ENCODE measurements around the gene PCNX4. TPM values are rescaled to one million over a fixed set of nuclear protein-coding genes. Genes with fewer than 3 reads are reported as not detected.
A peak's percentile ranks its signal among the peaks of the same experiment; 100 is the strongest.

The PCNX4 gene
- total and polyA plus RNA-seq, 8 donors = 9.5 to 24.0 (median 16.1) TPM

DNA sequence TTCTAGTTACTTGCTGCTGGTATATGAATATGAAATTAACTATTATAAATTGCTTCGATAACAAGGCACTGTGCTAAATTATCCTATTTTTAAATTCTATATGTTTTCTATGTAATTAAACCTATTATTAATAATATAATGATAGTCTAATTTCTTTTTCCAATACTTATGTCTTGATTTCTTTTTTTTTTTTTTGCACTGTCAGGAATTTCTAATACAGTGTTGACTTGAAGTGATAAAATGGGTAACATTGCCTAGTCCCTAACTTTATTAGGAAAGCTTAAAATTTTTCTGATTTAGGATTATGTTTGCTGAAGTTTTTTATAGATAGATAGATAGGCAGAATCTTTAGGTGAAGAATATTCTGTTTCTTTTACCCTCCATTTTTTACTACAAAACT, 87.1 kb downstream of the PCNX4 start:
- 92 to 96% methylated on average over 1 of the region's 1 CpG for WGBS, 2 donors
- FAIRE-seq = peak; percentile 81

DNA sequence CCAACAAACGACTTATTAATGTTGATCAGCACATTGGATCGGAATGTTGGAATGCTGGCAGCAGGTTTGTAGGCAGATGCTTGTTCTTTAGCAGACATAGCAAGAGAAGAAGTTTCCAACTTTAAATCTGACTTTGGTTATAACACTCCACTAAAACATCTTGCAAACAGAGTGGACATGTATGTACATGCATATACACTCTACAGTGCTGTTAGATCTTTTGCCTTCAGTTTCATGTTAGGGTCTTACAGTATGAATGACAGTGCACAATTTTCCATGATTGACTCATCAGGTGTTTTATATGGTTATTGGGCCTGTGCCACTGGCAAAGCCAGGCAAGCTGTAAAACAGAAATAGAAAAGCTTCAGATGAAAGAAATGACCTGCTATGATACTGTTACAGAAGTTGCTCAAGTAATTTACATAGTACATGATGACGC, 87.7 kb downstream of the PCNX4 start:
- no peak for FAIRE-seq
- DNase-seq = no peak
- Histone ChIP-seq H3K4me1 (no peaks in the 10 kb centered on the region), H3K27me3 (no peaks in the 10 kb centered on the region), H3K4me3 (no peak overlapping the region), H3K9me3 (no peaks in the 10 kb centered on the region), H3K36me3 (no peaks in the 10 kb centered on the region), H3K27ac (no peak overlapping the region)
- ATAC-seq = no peak
- intact Hi-C loops (cut with DNase I) = no loop called here
- WGBS, 2 donors = 77 to 80% methylated on average over 3 of the region's 3 CpGs
- TF ChIP-seq, protein P1, sequence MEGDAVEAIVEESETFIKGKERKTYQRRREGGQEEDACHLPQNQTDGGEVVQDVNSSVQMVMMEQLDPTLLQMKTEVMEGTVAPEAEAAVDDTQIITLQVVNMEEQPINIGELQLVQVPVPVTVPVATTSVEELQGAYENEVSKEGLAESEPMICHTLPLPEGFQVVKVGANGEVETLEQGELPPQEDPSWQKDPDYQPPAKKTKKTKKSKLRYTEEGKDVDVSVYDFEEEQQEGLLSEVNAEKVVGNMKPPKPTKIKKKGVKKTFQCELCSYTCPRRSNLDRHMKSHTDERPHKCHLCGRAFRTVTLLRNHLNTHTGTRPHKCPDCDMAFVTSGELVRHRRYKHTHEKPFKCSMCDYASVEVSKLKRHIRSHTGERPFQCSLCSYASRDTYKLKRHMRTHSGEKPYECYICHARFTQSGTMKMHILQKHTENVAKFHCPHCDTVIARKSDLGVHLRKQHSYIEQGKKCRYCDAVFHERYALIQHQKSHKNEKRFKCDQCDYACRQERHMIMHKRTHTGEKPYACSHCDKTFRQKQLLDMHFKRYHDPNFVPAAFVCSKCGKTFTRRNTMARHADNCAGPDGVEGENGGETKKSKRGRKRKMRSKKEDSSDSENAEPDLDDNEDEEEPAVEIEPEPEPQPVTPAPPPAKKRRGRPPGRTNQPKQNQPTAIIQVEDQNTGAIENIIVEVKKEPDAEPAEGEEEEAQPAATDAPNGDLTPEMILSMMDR (IDR thresholded peaks at IDR 0.05) = no peak

More for the DNA sequence above, 87.1 kb downstream of the PCNX4 start:
- Histone ChIP-seq H3K27ac (no peak overlapping the region), H3K4me3 (no peak overlapping the region), H3K9me3 (no peaks in the 10 kb centered on the region), H3K4me1 (no peaks in the 10 kb centered on the region), H3K27me3 (no peaks in the 10 kb centered on the region), H3K36me3 (no peaks in the 10 kb centered on the region)
- intact Hi-C loops (cut with DNase I) = no loop called here
- DNase-seq (no peak), ATAC-seq (no peak)
- TF ChIP-seq, protein P1 (IDR thresholded peaks at IDR 0.05) = no peak

DNA sequence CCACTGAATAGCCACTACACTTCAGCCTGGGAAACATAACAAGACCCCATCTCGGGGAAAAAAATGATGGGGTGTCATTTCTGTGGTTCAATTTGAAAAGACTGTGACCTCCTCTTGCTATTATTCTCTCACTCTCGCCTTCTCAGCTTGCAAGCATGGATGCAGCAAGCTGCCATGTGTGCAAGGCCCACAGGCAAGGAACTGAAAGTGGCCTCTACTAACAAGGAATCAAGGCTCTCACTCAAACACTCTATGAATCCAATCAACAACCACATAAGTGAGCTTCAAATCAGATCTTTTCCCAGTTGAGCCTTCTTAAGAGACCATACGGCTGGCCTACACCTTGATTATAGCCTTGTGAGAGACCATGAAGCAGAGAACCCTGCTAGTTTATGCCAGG, 91.4 kb downstream of the PCNX4 start:
- no peaks in the 10 kb centered on the region for H3K4me1 ChIP-seq
- FAIRE-seq = no peak
- ATAC-seq = no peak
- TF ChIP-seq, protein P1 (IDR thresholded peaks at IDR 0.05) = no peak
- intact Hi-C loops (cut with DNase I) = loop anchor here in 2 of 3 donors (10.0 kb wide), 2 partner anchors 118 to 218 kb away; no protein-coding TSS in a partner anchor
- no peaks in the 10 kb centered on the region for H3K9me3 ChIP-seq
- H3K27ac ChIP-seq = no peak overlapping the region
- H3K27me3 ChIP-seq = no peaks in the 10 kb centered on the region
- 87 to 92% methylated on average over 3 of the region's 3 CpGs for WGBS, 2 donors
- no peak for DNase-seq
- no peaks in the 10 kb centered on the region for H3K36me3 ChIP-seq
- no peak overlapping the region for H3K4me3 ChIP-seq

DNA sequence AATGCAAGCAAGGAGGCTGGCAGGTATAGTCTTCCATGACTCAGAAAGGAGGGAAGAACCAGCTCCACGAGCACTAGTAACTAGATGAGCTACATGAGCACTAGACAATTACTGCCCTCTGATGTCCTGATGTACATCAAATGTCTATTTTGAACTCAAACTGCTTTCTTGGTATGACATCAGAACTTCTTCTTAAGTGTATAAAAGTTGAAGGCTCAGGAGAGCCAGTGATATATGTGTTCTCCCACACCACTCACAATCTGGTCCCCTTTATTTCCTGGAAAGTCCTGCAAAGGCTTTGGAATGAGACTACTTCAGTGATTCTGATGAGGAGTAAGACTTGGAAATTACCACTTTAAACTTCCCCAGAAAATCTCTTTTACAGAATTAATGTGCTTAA, 92.0 kb downstream of the PCNX4 start:
- FAIRE-seq = no peak
- peak in 3 of 4 donors; percentile 28 to 70 (median 64) for ATAC-seq
- Histone ChIP-seq H3K9me3 (no peaks in the 10 kb centered on the region), H3K4me1 (no peaks in the 10 kb centered on the region), H3K27me3 (no peaks in the 10 kb centered on the region), H3K36me3 (no peaks in the 10 kb centered on the region), H3K27ac (peak overlapping the region in 2 of 4 donors; percentile 3 to 34), H3K4me3 (peak overlapping the region in 2 of 4 donors; percentile 23 to 31)
- 35 to 69% methylated on average over 1 of the region's 1 CpG for WGBS, 2 donors
- DNase-seq = no peak
- intact Hi-C loops (cut with DNase I) = loop anchor here in 2 of 3 donors (10.0 kb wide), 2 partner anchors 119 to 219 kb away; no protein-coding TSS in a partner anchor
- TF ChIP-seq, protein P1 (IDR thresholded peaks at IDR 0.05) = no peak

DNA sequence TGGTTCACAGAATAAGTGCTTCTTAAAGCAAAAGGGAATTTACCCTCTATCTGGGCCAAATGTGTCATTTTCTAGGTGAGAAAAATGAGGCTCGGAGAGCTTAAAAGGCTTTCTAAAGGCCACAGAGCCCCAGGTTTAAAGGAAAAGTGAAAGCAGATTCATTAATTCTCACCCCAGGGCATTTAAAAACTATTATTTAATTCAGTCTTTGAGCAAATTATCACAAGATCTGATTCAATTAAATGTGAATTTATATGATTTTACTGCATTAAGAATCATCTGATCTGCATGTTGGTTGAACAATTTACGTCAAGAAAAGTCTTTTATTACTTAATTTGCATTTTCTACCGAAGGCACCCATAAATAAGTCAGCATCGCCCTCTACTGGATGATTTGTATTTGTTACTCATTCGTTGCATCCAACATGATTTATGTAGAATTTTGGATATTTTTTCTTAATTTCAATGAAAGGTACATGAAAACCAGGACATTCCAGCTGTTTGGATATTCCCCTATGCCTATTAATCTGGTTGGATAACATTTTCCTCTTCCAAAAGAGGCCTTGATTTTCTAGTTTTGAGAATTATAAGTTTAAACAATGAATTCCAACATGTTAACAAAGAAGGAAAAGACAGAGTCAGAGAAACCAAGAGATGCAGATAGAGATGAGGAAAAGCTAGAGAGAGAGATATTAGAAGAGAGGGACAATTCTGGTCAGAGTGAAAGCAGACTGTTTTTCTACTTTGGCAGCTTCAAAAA, 92.6 kb downstream of the PCNX4 start:
- peak overlapping the region in 2 of 4 donors; percentile 3 to 34 for H3K27ac ChIP-seq
- H3K9me3 ChIP-seq = no peaks in the 10 kb centered on the region
- DNase-seq (no peak), FAIRE-seq (peak; percentile 97), ATAC-seq (peak; percentile 55 to 91 (median 83))
- no peaks in the 10 kb centered on the region for H3K36me3 ChIP-seq
- intact Hi-C loops (cut with DNase I) = loop anchor here in 2 of 3 donors (10.0 kb wide), 2 partner anchors 120 to 220 kb away; no protein-coding TSS in a partner anchor
- H3K27me3 ChIP-seq = no peaks in the 10 kb centered on the region
- WGBS, 2 donors = 0% methylated on average over 5 of the region's 5 CpGs
- H3K4me3 ChIP-seq = peak overlapping the region in 2 of 4 donors; percentile 23 to 31
- TF ChIP-seq, protein P1 (IDR thresholded peaks at IDR 0.05) = peak in 3 of 4 donors; percentile 56 to 61 (median 59)
- no peaks in the 10 kb centered on the region for H3K4me1 ChIP-seq
